ENCODE measurements around the gene ITPR3. TPM values are rescaled to one million over a fixed set of nuclear protein-coding genes. Genes with fewer than 3 reads are reported as not detected.

ITPR3 gene
- total RNA-seq, 3 donors from 2014 or later (not counting 1 experiment from before 2014, with no cell fraction given) = 45.5 to 66.7 (median 46.0) TPM

- Histone ChIP-seq H3K36me3 (ENCODE audit: control insufficient read depth, insufficient read depth, low read length) (no peaks in the 10 kb centered on the region), H3K9me3 (ENCODE audit: control insufficient read depth, insufficient read depth, low read length) (no peaks in the 10 kb centered on the region), H3K4me1 (ENCODE audit: control insufficient read depth, insufficient read depth, low read length) (peaks cover 18% of the 10 kb centered on the region), H3K4me3 (ENCODE audit: low read length) (no peak overlapping the region), H3K27me3 (ENCODE audit: control insufficient read depth, insufficient read depth, low read length) (no peaks in the 10 kb centered on the region), H3K27ac (ENCODE audit: low read length) (peak overlapping the region; percentile 20)
- Mint-ChIP-seq H3K27ac (peak overlapping the region in 1 of 2 donors; percentile 70), H3K4me3 (no peak overlapping the region), H3K4me1 (peaks cover 0 to 12% of the 10 kb centered on the region in 2 donors), H3K36me3 (no peaks in the 10 kb centered on the region), H3K9me3 (no peaks in the 10 kb centered on the region), H3K27me3 (ENCODE audit: low read depth in 2 of 2) (no peaks in the 10 kb centered on the region)
- WGBS (ENCODE audit: insufficient coverage) = 80% methylated on average over 9 of the region's 9 CpGs
- intact Hi-C loops (cut with micrococcal nuclease) = no loop called here
- TF ChIP-seq CTCF (IDR thresholded peaks at IDR 0.05) = no peak
- no peak for ATAC-seq
- no peak for DNase-seq
These were observed 34.9 kb upstream of the ITPR3 start for GRCh38 chr6:33586108-33586640.

GRCh38 chr6:33587529-33587928 lies 33.6 kb upstream of the ITPR3 start:
- H3K27ac Mint-ChIP-seq = no peak overlapping the region
- no peaks in the 10 kb centered on the region for H3K9me3 Mint-ChIP-seq
- no peak overlapping the region for H3K4me3 Mint-ChIP-seq
- Histone ChIP-seq H3K27ac (ENCODE audit: low read length) (no peak overlapping the region), H3K4me1 (ENCODE audit: control insufficient read depth, insufficient read depth, low read length) (peaks cover 21% of the 10 kb centered on the region), H3K4me3 (ENCODE audit: low read length) (no peak overlapping the region), H3K27me3 (ENCODE audit: control insufficient read depth, insufficient read depth, low read length) (no peaks in the 10 kb centered on the region), H3K9me3 (ENCODE audit: control insufficient read depth, insufficient read depth, low read length) (no peaks in the 10 kb centered on the region), H3K36me3 (ENCODE audit: control insufficient read depth, insufficient read depth, low read length) (no peaks in the 10 kb centered on the region)
- no peak for TF ChIP-seq CTCF (IDR thresholded peaks at IDR 0.05)
- no peaks in the 10 kb centered on the region for H3K36me3 Mint-ChIP-seq
- intact Hi-C loops (cut with micrococcal nuclease) = no loop called here
- peaks cover 4 to 18% of the 10 kb centered on the region in 2 donors for H3K4me1 Mint-ChIP-seq
- no peak for DNase-seq
- 92% methylated on average over 8 of the region's 8 CpGs for WGBS (ENCODE audit: insufficient coverage)
- peaks cover 4 to 5% of the 10 kb centered on the region in 2 donors for H3K27me3 Mint-ChIP-seq (ENCODE audit: low read depth in 2 of 2)
- no peak for ATAC-seq

- no peak for TF ChIP-seq CTCF (IDR thresholded peaks at IDR 0.05)
- WGBS (ENCODE audit: insufficient coverage) = 96% methylated on average over 4 of the region's 4 CpGs
- Histone ChIP-seq H3K9me3 (ENCODE audit: control insufficient read depth, insufficient read depth, low read length) (no peaks in the 10 kb centered on the region), H3K27ac (ENCODE audit: low read length) (no peak overlapping the region), H3K36me3 (ENCODE audit: control insufficient read depth, insufficient read depth, low read length) (no peaks in the 10 kb centered on the region), H3K4me3 (ENCODE audit: low read length) (no peak overlapping the region), H3K27me3 (ENCODE audit: control insufficient read depth, insufficient read depth, low read length) (no peaks in the 10 kb centered on the region), H3K4me1 (ENCODE audit: control insufficient read depth, insufficient read depth, low read length) (peaks cover 33% of the 10 kb centered on the region)
- Mint-ChIP-seq H3K4me1 (peaks cover 13 to 28% of the 10 kb centered on the region in 2 donors), H3K27ac (peak overlapping the region in 1 of 2 donors; percentile 33), H3K27me3 (ENCODE audit: low read depth in 2 of 2) (peaks cover 8 to 10% of the 10 kb centered on the region in 2 donors), H3K9me3 (no peaks in the 10 kb centered on the region), H3K4me3 (no peak overlapping the region), H3K36me3 (no peaks in the 10 kb centered on the region)
- DNase-seq (no peak), ATAC-seq (no peak)
- intact Hi-C loops (cut with micrococcal nuclease) = loop anchor here (1.0 kb wide), 1 partner anchor 111 kb away; no protein-coding TSS in a partner anchor
These were observed 32.2 kb upstream of the ITPR3 start for GRCh38 chr6:33588894-33589293.

- Mint-ChIP-seq H3K9me3 (no peaks in the 10 kb centered on the region), H3K4me1 (peaks cover 13 to 28% of the 10 kb centered on the region in 2 donors), H3K27me3 (ENCODE audit: low read depth in 2 of 2) (peaks cover 8 to 10% of the 10 kb centered on the region in 2 donors), H3K27ac (no peak overlapping the region), H3K4me3 (no peak overlapping the region), H3K36me3 (no peaks in the 10 kb centered on the region)
- no peak for TF ChIP-seq CTCF (IDR thresholded peaks at IDR 0.05)
- intact Hi-C loops (cut with micrococcal nuclease) = loop anchor here (1.0 kb wide), 1 partner anchor 111 kb away; no protein-coding TSS in a partner anchor
- ATAC-seq (no peak), DNase-seq (no peak)
- no peak overlapping the region for H3K27ac ChIP-seq (ENCODE audit: low read length)
- no peaks in the 10 kb centered on the region for H3K27me3 ChIP-seq (ENCODE audit: control insufficient read depth, insufficient read depth, low read length)
- H3K9me3 ChIP-seq (ENCODE audit: control insufficient read depth, insufficient read depth, low read length) = no peaks in the 10 kb centered on the region
- no peaks in the 10 kb centered on the region for H3K36me3 ChIP-seq (ENCODE audit: control insufficient read depth, insufficient read depth, low read length)
- WGBS (ENCODE audit: insufficient coverage) = 86% methylated on average over 4 of the region's 4 CpGs
- peaks cover 33% of the 10 kb centered on the region for H3K4me1 ChIP-seq (ENCODE audit: control insufficient read depth, insufficient read depth, low read length)
- no peak overlapping the region for H3K4me3 ChIP-seq (ENCODE audit: low read length)
These were observed 31.8 kb upstream of the ITPR3 start for GRCh38 chr6:33589392-33589730.

Measured in natural killer cell (primary cell).